ENCODE data around the gene FAM13B.
"Not testable (repeated sequence)": the region's sequence is repeated elsewhere in the genome, so short reads cannot be mapped to it uniquely, and the experiment has no call there.

DNA sequence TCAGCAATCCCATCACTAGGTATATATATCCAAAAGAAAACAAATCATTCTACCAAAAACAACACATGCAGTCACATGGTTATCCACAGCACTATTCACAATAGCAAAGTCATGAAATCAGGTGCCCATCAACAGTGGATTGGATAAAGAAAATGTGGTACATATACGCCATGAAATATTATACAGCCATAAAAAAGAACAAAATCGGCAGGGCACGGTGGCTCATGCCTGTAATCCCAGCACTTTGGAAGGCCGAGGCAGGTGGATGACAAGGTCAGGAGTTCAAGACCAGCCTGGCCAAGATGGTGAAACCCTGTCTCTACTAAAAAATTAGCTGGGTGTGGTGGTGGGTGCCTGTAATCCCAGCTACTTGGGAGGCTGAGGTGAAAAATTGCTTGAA, 88.6 kb downstream of the FAM13B start:
- TF ChIP-seq, protein P1, sequence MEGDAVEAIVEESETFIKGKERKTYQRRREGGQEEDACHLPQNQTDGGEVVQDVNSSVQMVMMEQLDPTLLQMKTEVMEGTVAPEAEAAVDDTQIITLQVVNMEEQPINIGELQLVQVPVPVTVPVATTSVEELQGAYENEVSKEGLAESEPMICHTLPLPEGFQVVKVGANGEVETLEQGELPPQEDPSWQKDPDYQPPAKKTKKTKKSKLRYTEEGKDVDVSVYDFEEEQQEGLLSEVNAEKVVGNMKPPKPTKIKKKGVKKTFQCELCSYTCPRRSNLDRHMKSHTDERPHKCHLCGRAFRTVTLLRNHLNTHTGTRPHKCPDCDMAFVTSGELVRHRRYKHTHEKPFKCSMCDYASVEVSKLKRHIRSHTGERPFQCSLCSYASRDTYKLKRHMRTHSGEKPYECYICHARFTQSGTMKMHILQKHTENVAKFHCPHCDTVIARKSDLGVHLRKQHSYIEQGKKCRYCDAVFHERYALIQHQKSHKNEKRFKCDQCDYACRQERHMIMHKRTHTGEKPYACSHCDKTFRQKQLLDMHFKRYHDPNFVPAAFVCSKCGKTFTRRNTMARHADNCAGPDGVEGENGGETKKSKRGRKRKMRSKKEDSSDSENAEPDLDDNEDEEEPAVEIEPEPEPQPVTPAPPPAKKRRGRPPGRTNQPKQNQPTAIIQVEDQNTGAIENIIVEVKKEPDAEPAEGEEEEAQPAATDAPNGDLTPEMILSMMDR (IDR thresholded peaks at IDR 0.05 in 4 of 5, conservative IDR thresholded peaks at IDR 0.05 in 1 of 5) = not testable (repeated sequence)
- not testable (repeated sequence) for TF ChIP-seq POLR2A (IDR thresholded peaks at IDR 0.05)
